Brain microvascular endothelial cell (primary cell): ENCODE measurements around the gene GAA.

Experiments used
- DNase-seq: peaks from one replicate; pipeline ENCODE4 v3.0.0-alpha.2; 2020
- H3K27ac ChIP-seq: fragments of 250-450 bp; sonication (Bioruptor Pico); 2 replicates; pipeline ENCODE4 v1.5.1; 2020; ENCODE audit warnings: mild to moderate bottlenecking, moderate library complexity
- H3K27me3 ChIP-seq: fragments of 250-450 bp; sonication (Bioruptor Pico); replicated peaks from 2 replicates; pipeline ENCODE4 v1.5.1; 2020; ENCODE audit warnings: mild to moderate bottlenecking
- H3K36me3 ChIP-seq: fragments of 250-450 bp; sonication (Bioruptor Pico); replicated peaks from 2 replicates; pipeline ENCODE4 v1.5.1; 2020; ENCODE audit warnings: mild to moderate bottlenecking
- H3K4me3 ChIP-seq: 2 replicates; pipeline ENCODE4 v1.5.1; 2011; ENCODE audit warnings: low read depth, mild to moderate bottlenecking, control low read depth, low read length, moderate library complexity
- in situ Hi-C: cut with HindIII; loops from 2 replicates; pipeline ENCODE4 v1.10.0; 2017; ENCODE audit warnings: low sequenced_read_pairs, low pct_ligation_motif_present
- TF ChIP-seq, protein P1 (sequence below): IDR thresholded peaks from 2 replicates; pipeline ENCODE4 v1.5.1; 2011; ENCODE audit warnings: low read depth, mild to moderate bottlenecking, moderate library complexity, low read length, control low read depth, inconsistent platforms; ENCODE audit errors: missing control alignments

GAA gene

DNA sequence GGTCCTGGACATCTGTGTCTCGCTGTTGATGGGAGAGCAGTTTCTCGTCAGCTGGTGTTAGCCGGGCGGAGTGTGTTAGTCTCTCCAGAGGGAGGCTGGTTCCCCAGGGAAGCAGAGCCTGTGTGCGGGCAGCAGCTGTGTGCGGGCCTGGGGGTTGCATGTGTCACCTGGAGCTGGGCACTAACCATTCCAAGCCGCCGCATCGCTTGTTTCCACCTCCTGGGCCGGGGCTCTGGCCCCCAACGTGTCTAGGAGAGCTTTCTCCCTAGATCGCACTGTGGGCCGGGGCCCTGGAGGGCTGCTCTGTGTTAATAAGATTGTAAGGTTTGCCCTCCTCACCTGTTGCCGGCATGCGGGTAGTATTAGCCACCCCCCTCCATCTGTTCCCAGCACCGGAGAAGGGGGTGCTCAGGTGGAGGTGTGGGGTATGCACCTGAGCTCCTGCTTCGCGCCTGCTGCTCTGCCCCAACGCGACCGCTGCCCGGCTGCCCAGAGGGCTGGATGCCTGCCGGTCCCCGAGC lies 17.9 kb downstream of the GAA start:
- H3K27ac ChIP-seq = no peak overlapping the region
- TF ChIP-seq, protein P1, sequence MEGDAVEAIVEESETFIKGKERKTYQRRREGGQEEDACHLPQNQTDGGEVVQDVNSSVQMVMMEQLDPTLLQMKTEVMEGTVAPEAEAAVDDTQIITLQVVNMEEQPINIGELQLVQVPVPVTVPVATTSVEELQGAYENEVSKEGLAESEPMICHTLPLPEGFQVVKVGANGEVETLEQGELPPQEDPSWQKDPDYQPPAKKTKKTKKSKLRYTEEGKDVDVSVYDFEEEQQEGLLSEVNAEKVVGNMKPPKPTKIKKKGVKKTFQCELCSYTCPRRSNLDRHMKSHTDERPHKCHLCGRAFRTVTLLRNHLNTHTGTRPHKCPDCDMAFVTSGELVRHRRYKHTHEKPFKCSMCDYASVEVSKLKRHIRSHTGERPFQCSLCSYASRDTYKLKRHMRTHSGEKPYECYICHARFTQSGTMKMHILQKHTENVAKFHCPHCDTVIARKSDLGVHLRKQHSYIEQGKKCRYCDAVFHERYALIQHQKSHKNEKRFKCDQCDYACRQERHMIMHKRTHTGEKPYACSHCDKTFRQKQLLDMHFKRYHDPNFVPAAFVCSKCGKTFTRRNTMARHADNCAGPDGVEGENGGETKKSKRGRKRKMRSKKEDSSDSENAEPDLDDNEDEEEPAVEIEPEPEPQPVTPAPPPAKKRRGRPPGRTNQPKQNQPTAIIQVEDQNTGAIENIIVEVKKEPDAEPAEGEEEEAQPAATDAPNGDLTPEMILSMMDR = no peak
- in situ Hi-C loops = no loop called here
- no peaks in the 10 kb centered on the region for H3K27me3 ChIP-seq
- no peaks in the 10 kb centered on the region for H3K36me3 ChIP-seq
- no peak for DNase-seq
- no peak overlapping the region for H3K4me3 ChIP-seq

DNA sequence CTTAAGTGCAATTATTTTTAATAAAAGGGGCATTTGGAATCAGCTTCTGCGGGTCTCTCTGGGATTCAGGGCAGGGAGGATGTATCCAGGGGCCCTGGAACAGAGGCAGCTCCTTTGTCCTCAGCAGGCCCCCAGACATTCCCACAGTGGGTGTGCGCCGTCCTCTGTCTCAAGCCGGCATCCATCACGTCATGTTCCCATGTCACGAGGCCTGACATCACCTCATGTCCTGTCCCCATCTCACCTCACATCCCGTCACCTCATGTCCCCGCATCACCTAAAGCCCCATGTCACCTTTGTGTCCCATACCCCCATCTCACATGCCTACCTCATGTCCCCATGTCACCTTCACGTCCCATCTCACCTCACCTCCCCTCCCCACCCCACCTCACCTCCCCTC lies 18.5 kb downstream of the GAA start:
- H3K36me3 ChIP-seq = no peaks in the 10 kb centered on the region
- H3K27me3 ChIP-seq = no peaks in the 10 kb centered on the region
- no peak overlapping the region for H3K27ac ChIP-seq
- no peak for DNase-seq
- H3K4me3 ChIP-seq = no peak overlapping the region
- TF ChIP-seq, protein P1 = no peak
- in situ Hi-C loops = no loop called here

DNA sequence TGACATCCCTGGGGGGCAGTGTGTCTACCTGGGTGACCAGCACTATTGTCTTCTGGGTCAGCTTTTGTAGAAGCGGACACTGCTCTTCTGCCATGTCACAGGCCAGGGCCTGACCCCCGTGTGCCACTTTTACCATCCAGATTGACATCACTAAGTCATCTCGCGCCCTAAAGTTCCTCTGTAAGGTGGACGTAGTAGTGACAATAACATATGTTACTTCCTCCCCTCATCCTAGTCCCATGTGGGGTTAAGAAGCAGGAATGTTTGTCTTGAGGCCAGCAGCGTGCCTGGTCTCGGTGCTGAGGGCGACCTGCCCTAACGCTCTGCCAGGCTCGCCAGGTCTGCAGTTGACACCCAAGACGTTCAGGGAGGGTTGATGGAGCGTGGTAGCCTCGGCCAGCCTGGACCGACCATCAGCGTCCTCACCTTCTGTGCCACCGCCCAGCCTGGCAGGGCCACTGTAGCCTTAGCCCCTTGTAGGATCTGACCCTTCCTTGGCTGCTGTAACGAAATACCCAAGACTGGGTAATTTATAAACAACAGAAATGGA lies 20.7 kb downstream of the GAA start:
- no peaks in the 10 kb centered on the region for H3K27me3 ChIP-seq
- no peaks in the 10 kb centered on the region for H3K36me3 ChIP-seq
- DNase-seq = no peak
- TF ChIP-seq, protein P1 = no peak
- H3K4me3 ChIP-seq = no peak overlapping the region
- in situ Hi-C loops = no loop called here
- no peak overlapping the region for H3K27ac ChIP-seq

DNA sequence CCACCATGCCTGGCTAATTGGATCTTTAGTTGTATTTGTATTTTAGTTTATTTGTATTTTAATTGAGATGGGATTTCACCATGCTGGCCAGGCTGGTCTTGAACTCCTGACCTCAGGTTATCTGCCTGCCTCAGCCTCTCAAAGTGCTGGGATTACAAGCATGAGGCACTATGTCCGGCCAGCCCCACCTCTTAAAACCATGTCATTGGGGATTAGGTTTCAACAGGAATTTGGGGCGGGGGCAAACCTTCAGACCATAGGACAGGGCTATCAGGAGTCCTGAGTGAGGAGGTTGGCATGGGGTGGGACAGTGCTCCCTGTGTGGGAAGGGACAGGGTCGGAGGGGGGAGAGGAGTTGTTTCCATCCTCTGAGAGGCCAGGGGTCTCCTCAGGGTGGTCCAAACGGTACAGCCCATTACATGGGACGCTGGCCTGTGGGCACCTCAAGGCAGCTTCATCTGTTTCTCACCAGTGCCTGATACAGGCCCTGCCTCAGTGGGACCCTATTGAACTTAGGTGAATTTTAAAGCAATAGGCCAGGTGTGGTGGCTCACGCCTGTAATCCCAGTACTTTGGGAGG lies 21.6 kb downstream of the GAA start:
- no peak for DNase-seq

DNA sequence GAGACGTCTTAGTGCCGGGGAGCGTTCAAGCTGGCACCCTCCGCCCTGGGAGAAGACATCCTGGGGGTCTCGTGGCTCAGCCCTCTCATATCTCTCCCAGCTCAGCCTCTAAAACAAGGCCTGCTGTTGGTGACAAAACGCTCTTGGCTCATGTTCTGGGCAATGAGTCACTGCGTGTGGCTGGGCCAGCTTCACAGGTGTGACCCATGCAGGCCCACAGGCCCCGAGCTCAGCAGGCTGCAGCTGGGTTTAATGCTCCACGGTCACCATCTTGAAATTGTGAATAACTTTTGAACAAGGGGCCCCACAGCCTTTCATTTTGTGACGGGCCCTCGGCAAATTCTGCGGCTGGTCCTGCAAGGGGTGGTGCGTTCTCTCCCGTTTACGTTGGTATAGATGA lies 22.4 kb downstream of the GAA start:
- Histone ChIP-seq H3K4me3 (no peak overlapping the region), H3K27ac (no peak overlapping the region), H3K36me3 (no peaks in the 10 kb centered on the region), H3K27me3 (no peaks in the 10 kb centered on the region)
- TF ChIP-seq, protein P1 = no peak
- in situ Hi-C loops = no loop called here
- no peak for DNase-seq

More for the DNA sequence above, 21.6 kb downstream of the GAA start:
- no peaks in the 10 kb centered on the region for H3K36me3 ChIP-seq
- H3K4me3 ChIP-seq = no peak overlapping the region
- TF ChIP-seq, protein P1 = no peak
- in situ Hi-C loops = no loop called here
- H3K27me3 ChIP-seq = no peaks in the 10 kb centered on the region
- H3K27ac ChIP-seq = no peak overlapping the region

DNA sequence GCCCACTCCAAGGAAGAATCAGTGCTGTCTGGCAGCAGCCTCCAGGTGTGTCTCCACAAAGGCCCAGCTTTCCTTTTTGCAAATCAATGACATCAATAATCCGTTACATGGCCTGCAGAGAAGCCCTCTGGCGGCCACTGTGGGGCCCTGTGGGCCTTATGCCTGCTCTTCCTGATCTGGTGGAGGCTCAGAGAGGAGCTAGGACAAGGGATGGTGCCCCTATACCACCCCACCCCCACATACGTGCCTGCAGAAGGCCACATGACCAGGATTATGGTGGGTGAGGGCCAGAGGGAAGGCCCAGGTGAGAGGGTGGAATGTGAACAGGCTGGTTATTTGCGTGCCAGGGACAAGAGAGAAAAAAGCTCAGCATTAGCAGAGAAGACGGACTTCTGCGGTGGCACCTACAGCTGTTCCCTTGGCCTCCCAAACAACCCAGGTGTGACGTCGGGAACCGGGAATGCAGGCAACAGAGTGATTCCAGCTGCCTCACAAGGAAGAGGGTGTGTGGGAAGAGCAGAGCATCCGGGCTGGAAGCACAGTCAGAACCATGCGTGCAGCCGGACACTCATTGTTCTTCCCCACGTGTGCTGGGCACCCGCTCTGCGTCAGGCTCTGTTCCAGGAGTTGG lies 23.1 kb downstream of the GAA start:
- TF ChIP-seq, protein P1 = peak; percentile 78
- in situ Hi-C loops = no loop called here
- Histone ChIP-seq H3K27ac (no peak overlapping the region), H3K36me3 (no peaks in the 10 kb centered on the region), H3K27me3 (no peaks in the 10 kb centered on the region), H3K4me3 (no peak overlapping the region)
- no peak for DNase-seq
